Measurements from ENCODE around the gene FABP7. TPM values are rescaled to one million over a fixed set of nuclear protein-coding genes. Genes with fewer than 3 reads are reported as not detected.
"Not testable (repeated sequence)": the region's sequence is repeated elsewhere in the genome, so short reads cannot be mapped to it uniquely, and the experiment has no call there.

Gene FABP7
- 0.11 and 0.28 TPM in 2 replicates for total RNA-seq (2014; rRNA removed; shearing (Covaris generic))

GRCh38 chr6:122779667-122780066, at the start of gene FABP7:
Gene FABP7 (plus strand): TSS chr6:122779716. CDS start chr6:122779795, 79 bp downstream.
- peaks cover 4% of the 10 kb centered on the region; the same call in 1 of the 2 replicates for H3K27me3 ChIP-seq (ENCODE audit: control insufficient read depth, insufficient read depth, low read length)
- H3K4me3 ChIP-seq (ENCODE audit: insufficient read depth, low read depth, low read length) = no peak within 1 kb of the TSS
- DNase-seq = no peak
- no peaks in the 10 kb centered on the region for H3K36me3 ChIP-seq (replicated peaks; ENCODE audit: control insufficient read depth, insufficient read depth, low read length)

GRCh38 chr6:122730334-122730733, 49.2 kb upstream of the FABP7 start:
- Histone ChIP-seq H3K36me3 (replicated peaks; ENCODE audit: control insufficient read depth, insufficient read depth, low read length) (no peaks in the 10 kb centered on the region), H3K4me3 (ENCODE audit: insufficient read depth, low read depth, low read length) (no peak overlapping the region), H3K27me3 (ENCODE audit: control insufficient read depth, insufficient read depth, low read length) (0 out of 2 replicates have a peak, but pooled peaks cover 2% of the 10 kb centered on the region)
- DNase-seq = no peak

GRCh38 chr6:122730775-122731386, 48.6 kb upstream of the FABP7 start:
- Histone ChIP-seq H3K4me3 (ENCODE audit: insufficient read depth, low read depth, low read length) (no peak overlapping the region), H3K27me3 (ENCODE audit: control insufficient read depth, insufficient read depth, low read length) (0 out of 2 replicates have a peak, but pooled peaks cover 2% of the 10 kb centered on the region), H3K36me3 (replicated peaks; ENCODE audit: control insufficient read depth, insufficient read depth, low read length) (no peaks in the 10 kb centered on the region)
- no peak for DNase-seq

GRCh38 chr6:122733259-122733658, 46.3 kb upstream of the FABP7 start:
- Histone ChIP-seq H3K27me3 (ENCODE audit: control insufficient read depth, insufficient read depth, low read length) (0 out of 2 replicates have a peak, but pooled peaks cover 2% of the 10 kb centered on the region), H3K36me3 (replicated peaks; ENCODE audit: control insufficient read depth, insufficient read depth, low read length) (no peaks in the 10 kb centered on the region), H3K4me3 (ENCODE audit: insufficient read depth, low read depth, low read length) (no peak overlapping the region)
- no peak for DNase-seq

GRCh38 chr6:122734529-122735395, 44.8 kb upstream of the FABP7 start:
- Histone ChIP-seq H3K36me3 (replicated peaks; ENCODE audit: control insufficient read depth, insufficient read depth, low read length) (no peaks in the 10 kb centered on the region), H3K4me3 (ENCODE audit: insufficient read depth, low read depth, low read length) (no peak overlapping the region), H3K27me3 (ENCODE audit: control insufficient read depth, insufficient read depth, low read length) (0 out of 2 replicates have a peak, but pooled peaks cover 2% of the 10 kb centered on the region)
- no peak for DNase-seq

- H3K36me3 ChIP-seq (replicated peaks; ENCODE audit: control insufficient read depth, insufficient read depth, low read length) = no peaks in the 10 kb centered on the region
- no peak overlapping the region for H3K4me3 ChIP-seq (ENCODE audit: insufficient read depth, low read depth, low read length)
- 0 out of 2 replicates have a peak, but pooled peaks cover 2% of the 10 kb centered on the region for H3K27me3 ChIP-seq (ENCODE audit: control insufficient read depth, insufficient read depth, low read length)
- no peak for DNase-seq
These were observed 43.9 kb upstream of the FABP7 start for GRCh38 chr6:122735582-122735981.

- no peak overlapping the region for H3K4me3 ChIP-seq (ENCODE audit: insufficient read depth, low read depth, low read length)
- H3K36me3 ChIP-seq (replicated peaks; ENCODE audit: control insufficient read depth, insufficient read depth, low read length) = no peaks in the 10 kb centered on the region
- no peak for DNase-seq
- H3K27me3 ChIP-seq (ENCODE audit: control insufficient read depth, insufficient read depth, low read length) = 0 out of 2 replicates have a peak, but pooled peaks cover 2% of the 10 kb centered on the region
These were observed 43.4 kb upstream of the FABP7 start for GRCh38 chr6:122736163-122736562.

GRCh38 chr6:122736616-122737015, 42.9 kb upstream of the FABP7 start:
- H3K36me3 ChIP-seq (replicated peaks; ENCODE audit: control insufficient read depth, insufficient read depth, low read length) = no peaks in the 10 kb centered on the region
- DNase-seq = no peak
- 0 out of 2 replicates have a peak, but pooled peaks cover 2% of the 10 kb centered on the region for H3K27me3 ChIP-seq (ENCODE audit: control insufficient read depth, insufficient read depth, low read length)
- H3K4me3 ChIP-seq (ENCODE audit: insufficient read depth, low read depth, low read length) = no peak overlapping the region

- H3K4me3 ChIP-seq (ENCODE audit: insufficient read depth, low read depth, low read length) = no peak overlapping the region
- no peaks in the 10 kb centered on the region for H3K36me3 ChIP-seq (replicated peaks; ENCODE audit: control insufficient read depth, insufficient read depth, low read length)
- DNase-seq = no peak
- H3K27me3 ChIP-seq (ENCODE audit: control insufficient read depth, insufficient read depth, low read length) = no peaks in the 10 kb centered on the region
These were observed 39.4 kb upstream of the FABP7 start for GRCh38 chr6:122740091-122740490.

GRCh38 chr6:122740936-122741335, 38.6 kb upstream of the FABP7 start:
- no peak overlapping the region for H3K4me3 ChIP-seq (ENCODE audit: insufficient read depth, low read depth, low read length)
- DNase-seq = no peak

GRCh38 chr6:122744247-122744646, 35.3 kb upstream of the FABP7 start:
- not testable (repeated sequence) for DNase-seq; H3K27me3 ChIP-seq (ENCODE audit: control insufficient read depth, insufficient read depth, low read length); H3K4me3 ChIP-seq (ENCODE audit: insufficient read depth, low read depth, low read length); H3K36me3 ChIP-seq (replicated peaks; ENCODE audit: control insufficient read depth, insufficient read depth, low read length)

More at GRCh38 chr6:122740936-122741335, 38.6 kb upstream of the FABP7 start:
- no peaks in the 10 kb centered on the region for H3K36me3 ChIP-seq (replicated peaks; ENCODE audit: control insufficient read depth, insufficient read depth, low read length)
- H3K27me3 ChIP-seq (ENCODE audit: control insufficient read depth, insufficient read depth, low read length) = no peaks in the 10 kb centered on the region; the same call in 1 of the 2 replicates

GRCh38 chr6:122744856-122745255, 34.7 kb upstream of the FABP7 start:
- H3K4me3 ChIP-seq (ENCODE audit: insufficient read depth, low read depth, low read length); H3K27me3 ChIP-seq (ENCODE audit: control insufficient read depth, insufficient read depth, low read length); DNase-seq; H3K36me3 ChIP-seq (replicated peaks; ENCODE audit: control insufficient read depth, insufficient read depth, low read length): not testable (repeated sequence)

- no peak for DNase-seq
- peaks cover 13% of the 10 kb centered on the region; the same call in 1 of the 2 replicates for H3K27me3 ChIP-seq (ENCODE audit: control insufficient read depth, insufficient read depth, low read length)
- H3K36me3 ChIP-seq (replicated peaks; ENCODE audit: control insufficient read depth, insufficient read depth, low read length) = no peaks in the 10 kb centered on the region
- H3K4me3 ChIP-seq (ENCODE audit: insufficient read depth, low read depth, low read length) = no peak overlapping the region
These were observed 32.8 kb upstream of the FABP7 start for GRCh38 chr6:122746688-122747087.

- H3K27me3 ChIP-seq (ENCODE audit: control insufficient read depth, insufficient read depth, low read length) = peaks cover 19% of the 10 kb centered on the region; the same call in 1 of the 2 replicates
- no peak overlapping the region for H3K4me3 ChIP-seq (ENCODE audit: insufficient read depth, low read depth, low read length)
- no peaks in the 10 kb centered on the region for H3K36me3 ChIP-seq (replicated peaks; ENCODE audit: control insufficient read depth, insufficient read depth, low read length)
- no peak for DNase-seq
These were observed 31.9 kb upstream of the FABP7 start for GRCh38 chr6:122747573-122747972.

GRCh38 chr6:122748945-122749344, 30.6 kb upstream of the FABP7 start:
- DNase-seq; H3K4me3 ChIP-seq (ENCODE audit: insufficient read depth, low read depth, low read length): not testable (repeated sequence)
- peaks cover 32% of the 10 kb centered on the region for H3K27me3 ChIP-seq (ENCODE audit: control insufficient read depth, insufficient read depth, low read length)

More at GRCh38 chr6:122748945-122749344, 30.6 kb upstream of the FABP7 start:
- H3K36me3 ChIP-seq (replicated peaks; ENCODE audit: control insufficient read depth, insufficient read depth, low read length) = not testable (repeated sequence)
